ENCODE measurements around the gene OCEL1.

- no peak for TF ChIP-seq EZH2phosphoT487 (IDR thresholded peaks at IDR 0.05; ENCODE audit: borderline replicate concordance, low read depth, low read length)
- TF ChIP-seq, protein P1, sequence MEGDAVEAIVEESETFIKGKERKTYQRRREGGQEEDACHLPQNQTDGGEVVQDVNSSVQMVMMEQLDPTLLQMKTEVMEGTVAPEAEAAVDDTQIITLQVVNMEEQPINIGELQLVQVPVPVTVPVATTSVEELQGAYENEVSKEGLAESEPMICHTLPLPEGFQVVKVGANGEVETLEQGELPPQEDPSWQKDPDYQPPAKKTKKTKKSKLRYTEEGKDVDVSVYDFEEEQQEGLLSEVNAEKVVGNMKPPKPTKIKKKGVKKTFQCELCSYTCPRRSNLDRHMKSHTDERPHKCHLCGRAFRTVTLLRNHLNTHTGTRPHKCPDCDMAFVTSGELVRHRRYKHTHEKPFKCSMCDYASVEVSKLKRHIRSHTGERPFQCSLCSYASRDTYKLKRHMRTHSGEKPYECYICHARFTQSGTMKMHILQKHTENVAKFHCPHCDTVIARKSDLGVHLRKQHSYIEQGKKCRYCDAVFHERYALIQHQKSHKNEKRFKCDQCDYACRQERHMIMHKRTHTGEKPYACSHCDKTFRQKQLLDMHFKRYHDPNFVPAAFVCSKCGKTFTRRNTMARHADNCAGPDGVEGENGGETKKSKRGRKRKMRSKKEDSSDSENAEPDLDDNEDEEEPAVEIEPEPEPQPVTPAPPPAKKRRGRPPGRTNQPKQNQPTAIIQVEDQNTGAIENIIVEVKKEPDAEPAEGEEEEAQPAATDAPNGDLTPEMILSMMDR (conservative IDR thresholded peaks at IDR 0.05; ENCODE audit: low read length), result no peak
Measured at GRCh38 chr19:17268754-17269153, 42.7 kb downstream of the OCEL1 start.

Data from OCI-LY7 (cell line).